HG03378 (cell line): ENCODE results near the gene PCDHA4.
"Not testable (repeated sequence)": the region's sequence is repeated elsewhere in the genome, so short reads cannot be mapped to it uniquely, and the experiment has no call there.

Source experiments
- ATAC-seq: cut with Tn5 transposase; IDR thresholded peaks from one replicate; pipeline ENCODE4 v1.9.1; 2021; ENCODE audit warnings: mild to moderate bottlenecking, moderate library complexity; ENCODE audit not compliant: unreplicated experiment

PCDHA4 gene

DNA sequence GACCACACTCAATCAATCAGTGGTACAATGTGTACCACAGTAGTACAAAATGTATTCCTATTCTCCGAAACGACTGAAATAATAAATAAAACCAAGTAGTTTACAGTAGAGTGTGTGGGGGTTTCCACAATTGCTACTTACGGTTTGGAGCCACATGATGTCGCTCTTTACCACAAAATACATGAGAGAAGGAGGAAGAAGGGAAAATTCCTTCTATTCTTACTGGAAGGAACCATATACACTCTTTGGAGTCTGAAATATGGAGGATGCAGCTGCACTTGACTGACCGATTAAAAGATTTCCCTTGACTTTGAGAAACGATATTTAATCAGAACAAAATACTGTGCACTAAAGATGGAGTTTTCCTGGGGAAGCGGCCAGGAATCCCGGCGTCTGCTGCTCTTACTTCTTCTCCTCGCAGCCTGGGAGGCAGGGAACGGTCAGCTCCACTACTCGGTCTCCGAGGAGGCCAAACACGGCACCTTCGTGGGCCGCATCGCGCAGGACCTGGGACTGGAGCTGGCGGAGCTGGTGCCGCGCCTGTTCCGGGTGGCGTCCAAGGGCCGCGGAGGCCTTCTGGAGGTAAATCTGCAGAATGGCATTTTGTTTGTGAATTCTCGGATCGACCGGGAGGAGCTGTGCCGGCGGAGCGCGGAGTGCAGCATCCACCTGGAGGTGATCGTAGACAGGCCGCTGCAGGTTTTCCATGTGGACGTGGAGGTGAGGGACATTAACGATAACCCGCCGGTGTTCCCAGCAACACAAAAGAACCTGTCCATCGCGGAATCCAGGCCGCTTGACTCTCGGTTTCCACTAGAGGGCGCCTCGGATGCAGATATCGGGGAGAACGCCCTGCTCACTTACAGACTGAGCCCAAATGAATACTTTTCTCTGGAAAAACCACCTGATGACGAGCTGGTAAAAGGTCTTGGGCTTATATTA lies at the start of gene PCDHA4:
PCDHA4 (plus strand) TSS at position 235 of the 942 bp plus-strand sequence.
- no peak for ATAC-seq

GRCh38 chr5:140764177-140764973 lies 42.5 kb upstream of the PCDHA4 start:
- ATAC-seq, result no peak

DNA sequence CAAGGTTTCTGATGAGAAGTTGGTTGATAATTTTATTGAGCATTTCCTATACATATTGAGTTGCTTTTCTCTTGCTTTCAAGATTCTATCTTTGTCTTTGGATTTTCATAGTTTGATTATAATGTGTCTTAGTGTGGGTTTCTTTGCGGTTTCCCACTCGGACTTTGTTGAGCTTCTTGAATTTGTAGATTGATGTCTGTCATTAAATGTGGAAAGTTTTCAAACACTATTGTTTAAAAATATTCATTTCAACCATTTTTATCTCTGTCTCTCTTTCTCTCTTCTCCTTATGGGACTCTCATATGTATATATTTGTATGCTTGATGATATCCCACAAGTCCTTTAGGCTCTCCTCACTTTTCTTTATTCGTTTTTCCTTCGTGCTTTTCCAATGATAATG lies 39.4 kb upstream of the PCDHA4 start:
- ATAC-seq, result no peak

DNA sequence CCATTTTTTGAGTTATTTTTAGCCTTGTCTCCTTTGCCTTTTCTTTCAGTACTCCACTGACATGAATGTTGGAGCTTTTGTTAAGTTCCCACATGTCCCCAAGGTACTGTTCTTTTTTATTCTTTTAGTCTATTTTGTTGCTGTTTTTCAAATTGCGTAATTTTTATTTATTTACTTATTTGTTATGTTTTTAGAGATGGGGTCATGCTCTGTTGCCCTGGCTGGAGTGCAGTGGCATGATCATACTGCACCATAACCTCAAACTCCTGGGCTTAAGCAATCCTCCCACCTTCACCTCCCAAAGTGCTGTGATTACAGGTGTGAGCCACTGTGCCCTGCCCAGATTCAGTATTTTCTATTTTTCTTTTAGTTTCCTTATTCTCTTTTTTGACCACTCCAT lies 26.4 kb upstream of the PCDHA4 start:
- ATAC-seq, result no peak

- ATAC-seq, result no peak
Measured at GRCh38 chr5:140785905-140786686, 20.8 kb upstream of the PCDHA4 start, which contains the start of gene PCDHA1. Gene PCDHA1, plus strand, starts transcription at chr5:140786140.

DNA sequence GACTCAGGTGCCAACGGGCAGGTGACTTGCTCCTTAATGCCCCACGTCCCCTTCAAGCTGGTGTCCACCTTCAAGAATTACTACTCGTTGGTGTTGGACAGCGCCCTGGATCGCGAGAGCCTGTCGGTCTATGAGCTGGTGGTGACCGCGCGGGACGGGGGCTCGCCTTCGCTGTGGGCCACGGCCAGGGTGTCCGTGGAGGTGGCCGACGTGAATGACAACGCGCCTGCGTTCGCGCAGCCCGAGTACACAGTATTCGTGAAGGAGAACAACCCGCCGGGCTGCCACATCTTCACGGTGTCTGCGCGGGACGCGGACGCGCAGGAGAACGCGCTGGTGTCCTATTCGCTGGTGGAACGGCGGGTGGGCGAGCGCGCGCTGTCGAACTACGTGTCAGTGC lies 19.4 kb upstream of the PCDHA4 start:
- ATAC-seq, result not testable (repeated sequence)

DNA sequence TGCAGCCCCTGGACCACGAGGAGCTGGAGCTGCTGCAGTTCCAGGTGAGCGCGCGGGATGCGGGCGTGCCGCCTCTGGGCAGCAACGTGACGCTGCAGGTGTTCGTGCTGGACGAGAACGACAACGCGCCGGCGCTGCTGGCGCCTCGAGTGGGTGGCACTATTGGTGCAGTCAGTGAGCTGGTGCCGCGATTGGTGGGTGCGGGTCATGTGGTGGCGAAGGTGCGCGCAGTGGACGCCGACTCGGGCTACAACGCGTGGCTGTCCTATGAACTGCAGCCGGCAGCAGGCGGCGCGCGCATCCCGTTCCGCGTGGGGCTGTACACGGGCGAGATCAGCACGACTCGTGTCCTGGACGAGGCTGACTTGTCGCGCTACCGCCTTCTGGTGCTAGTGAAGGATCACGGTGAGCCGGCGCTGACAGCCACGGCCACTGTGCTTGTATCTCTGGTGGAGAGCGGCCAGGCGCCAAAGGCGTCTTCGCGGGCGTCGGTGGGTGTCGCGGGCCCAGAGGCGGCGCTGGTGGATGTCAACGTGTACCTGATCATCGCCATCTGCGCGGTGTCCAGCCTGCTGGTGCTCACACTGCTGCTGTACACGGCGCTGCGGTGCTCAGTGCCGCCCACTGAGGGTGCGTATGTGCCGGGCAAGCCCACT lies 18.9 kb upstream of the PCDHA4 start:
- ATAC-seq, result not testable (repeated sequence)

DNA sequence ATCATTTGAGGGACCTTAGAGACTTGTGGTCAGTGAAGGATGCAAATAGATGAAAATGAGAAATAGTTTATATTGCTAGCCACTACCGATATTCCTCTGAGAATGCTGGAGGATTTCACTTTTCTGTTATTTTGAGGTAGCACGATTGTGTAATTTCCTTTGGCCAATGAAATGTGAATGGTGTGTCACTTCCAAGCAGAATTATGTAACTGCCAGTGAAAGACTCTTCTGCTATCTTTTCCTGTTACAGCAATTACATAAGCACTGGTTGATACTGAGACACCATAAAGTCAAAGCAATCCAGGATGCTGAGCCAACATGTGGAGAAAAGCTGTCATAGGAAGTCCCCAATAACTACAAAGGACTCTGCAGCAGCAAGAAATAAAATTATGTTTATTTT lies 15.8 kb upstream of the PCDHA4 start:
- no peak for ATAC-seq

GRCh38 chr5:140794595-140795258 lies 12.1 kb upstream of the PCDHA4 start, which contains the start of gene PCDHA2:
Gene PCDHA2, plus strand, starts transcription at chr5:140794852.
- ATAC-seq, result no peak

DNA sequence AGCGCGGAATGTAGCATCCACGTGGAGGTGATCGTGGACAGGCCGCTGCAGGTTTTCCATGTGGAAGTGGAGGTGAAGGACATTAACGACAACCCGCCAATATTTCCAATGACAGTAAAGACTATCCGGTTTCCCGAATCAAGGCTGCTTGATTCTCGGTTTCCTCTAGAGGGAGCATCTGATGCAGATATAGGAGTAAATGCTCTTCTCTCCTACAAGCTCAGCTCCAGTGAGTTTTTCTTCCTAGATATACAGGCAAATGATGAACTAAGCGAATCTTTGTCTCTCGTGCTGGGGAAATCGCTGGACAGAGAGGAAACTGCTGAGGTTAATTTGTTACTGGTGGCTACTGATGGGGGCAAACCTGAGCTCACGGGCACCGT lies 11.6 kb upstream of the PCDHA4 start:
- no peak for ATAC-seq

GRCh38 chr5:140796072-140796717 lies 10.7 kb upstream of the PCDHA4 start:
- ATAC-seq, result not testable (repeated sequence)

DNA sequence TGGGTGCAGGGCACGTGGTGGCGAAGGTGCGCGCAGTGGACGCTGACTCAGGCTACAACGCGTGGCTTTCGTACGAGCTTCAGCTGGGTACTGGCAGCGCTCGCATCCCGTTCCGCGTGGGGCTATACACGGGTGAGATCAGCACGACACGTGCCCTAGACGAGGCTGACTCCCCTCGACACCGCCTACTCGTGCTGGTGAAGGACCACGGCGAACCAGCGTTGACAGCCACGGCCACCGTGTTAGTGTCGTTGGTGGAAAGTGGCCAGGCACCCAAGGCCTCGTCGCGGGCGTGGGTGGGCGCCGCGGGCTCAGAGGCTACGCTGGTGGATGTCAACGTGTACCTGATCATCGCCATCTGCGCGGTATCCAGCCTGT lies 10.2 kb upstream of the PCDHA4 start:
- no peak for ATAC-seq

GRCh38 chr5:140800816-140801493 lies 5.9 kb upstream of the PCDHA4 start, which contains the start of gene PCDHA3:
Gene PCDHA3, plus strand, starts transcription at chr5:140801057.
- no peak for ATAC-seq

DNA sequence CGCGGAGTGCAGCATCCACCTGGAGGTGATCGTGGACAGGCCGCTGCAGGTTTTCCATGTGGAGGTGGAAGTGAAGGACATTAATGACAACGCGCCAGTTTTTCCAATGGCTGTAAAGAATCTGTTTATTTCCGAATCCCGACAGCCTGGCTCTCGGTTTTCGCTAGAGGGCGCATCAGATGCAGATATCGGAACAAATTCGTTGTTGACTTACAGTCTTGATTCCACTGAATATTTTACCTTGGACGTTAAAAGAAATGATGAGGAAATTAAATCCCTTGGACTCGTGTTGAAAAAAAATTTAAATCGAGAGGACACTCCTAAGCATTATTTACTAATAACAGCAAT lies 5.4 kb upstream of the PCDHA4 start:
- no peak for ATAC-seq

DNA sequence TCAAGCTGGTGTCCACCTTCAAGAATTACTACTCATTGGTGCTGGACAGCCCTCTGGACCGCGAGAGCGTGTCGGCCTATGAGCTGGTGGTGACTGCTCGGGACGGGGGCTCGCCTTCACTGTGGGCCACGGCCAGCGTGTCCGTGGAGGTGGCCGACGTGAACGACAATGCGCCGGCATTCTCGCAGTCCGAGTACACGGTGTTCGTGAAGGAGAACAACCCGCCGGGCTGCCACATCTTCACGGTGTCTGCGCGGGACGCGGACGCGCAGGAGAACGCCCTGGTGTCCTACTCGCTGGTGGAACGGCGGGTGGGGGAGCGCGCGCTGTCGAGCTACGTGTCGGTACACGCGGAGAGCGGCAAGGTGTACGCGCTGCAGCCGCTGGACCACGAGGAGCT lies 4.5 kb upstream of the PCDHA4 start:
- not testable (repeated sequence) for ATAC-seq

- no peak for ATAC-seq
Measured at GRCh38 chr5:140802781-140803271, 4.0 kb upstream of the PCDHA4 start.

- not testable (repeated sequence) for ATAC-seq
Measured at GRCh38 chr5:140808241-140808888, 1.5 kb downstream of the PCDHA4 start.

DNA sequence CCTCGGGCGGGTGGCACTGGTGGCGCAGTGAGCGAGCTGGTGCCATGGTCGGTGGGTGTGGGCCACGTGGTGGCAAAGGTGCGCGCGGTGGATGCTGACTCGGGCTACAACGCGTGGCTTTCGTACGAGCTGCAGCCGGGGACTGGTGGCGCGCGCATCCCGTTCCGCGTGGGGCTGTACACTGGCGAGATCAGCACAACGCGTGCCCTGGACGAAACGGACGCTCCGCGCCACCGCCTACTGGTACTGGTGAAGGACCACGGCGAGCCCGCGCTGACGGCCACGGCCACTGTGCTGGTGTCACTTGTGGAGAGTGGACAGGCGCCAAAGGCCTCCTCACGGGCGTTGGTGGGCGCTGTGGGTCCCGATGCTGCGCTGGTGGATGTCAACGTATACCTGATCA lies 2.0 kb downstream of the PCDHA4 start:
- ATAC-seq, result no peak
